ENCODE measurements around the gene ELF3.
"Not testable (repeated sequence)": the region's sequence is repeated elsewhere in the genome, so short reads cannot be mapped to it uniquely, and the experiment has no call there.

Gene ELF3

GRCh38 chr1:202036595-202037387 is 26.4 kb downstream of the ELF3 start:
- DNase-seq = no peak

GRCh38 chr1:202037706-202038296 is 27.4 kb downstream of the ELF3 start:
- DNase-seq = no peak

GRCh38 chr1:202038688-202039346 is 28.4 kb downstream of the ELF3 start:
- no peak for DNase-seq

GRCh38 chr1:202045705-202046104 is 35.3 kb downstream of the ELF3 start:
- DNase-seq = no peak

GRCh38 chr1:202046227-202046626 is 35.8 kb downstream of the ELF3 start:
- DNase-seq = no peak

GRCh38 chr1:202046748-202047708 is 36.6 kb downstream of the ELF3 start:
- DNase-seq = no peak

- DNase-seq = no peak
Observed at GRCh38 chr1:202047977-202048376, 37.6 kb downstream of the ELF3 start.

GRCh38 chr1:202049129-202049528 is 38.7 kb downstream of the ELF3 start:
- no peak for DNase-seq

- DNase-seq = no peak
Observed at GRCh38 chr1:202054094-202054493, 43.7 kb downstream of the ELF3 start.

- DNase-seq = not testable (repeated sequence)
Observed at GRCh38 chr1:202054673-202055072, 44.3 kb downstream of the ELF3 start.

- DNase-seq = no peak
Observed at GRCh38 chr1:202056644-202057334, 46.4 kb downstream of the ELF3 start.

GRCh38 chr1:202057335-202057704 is 46.9 kb downstream of the ELF3 start:
- not testable (repeated sequence) for DNase-seq

GRCh38 chr1:202058001-202058908 is 47.9 kb downstream of the ELF3 start:
- DNase-seq = no peak

GRCh38 chr1:202061055-202061454 is 50.7 kb downstream of the ELF3 start:
- no peak for DNase-seq

- DNase-seq = not testable (repeated sequence)
Observed at GRCh38 chr1:202061787-202062186, 51.4 kb downstream of the ELF3 start.

- not testable (repeated sequence) for DNase-seq
Observed at GRCh38 chr1:202062636-202063035, 52.2 kb downstream of the ELF3 start.

GRCh38 chr1:202063093-202063492 is 52.7 kb downstream of the ELF3 start:
- DNase-seq = no peak

- not testable (repeated sequence) for DNase-seq
Observed at GRCh38 chr1:202064889-202065312, 54.5 kb downstream of the ELF3 start.

Data from midbrain (tissue), 1 donor.